ENCODE results near the gene FBXL4. TPM values are rescaled to one million over a fixed set of nuclear protein-coding genes. Genes with fewer than 3 reads are reported as not detected.

The FBXL4 gene
- 10 to 100 TPM; 12.5 to 15.4 TPM for total RNA-seq

DNA sequence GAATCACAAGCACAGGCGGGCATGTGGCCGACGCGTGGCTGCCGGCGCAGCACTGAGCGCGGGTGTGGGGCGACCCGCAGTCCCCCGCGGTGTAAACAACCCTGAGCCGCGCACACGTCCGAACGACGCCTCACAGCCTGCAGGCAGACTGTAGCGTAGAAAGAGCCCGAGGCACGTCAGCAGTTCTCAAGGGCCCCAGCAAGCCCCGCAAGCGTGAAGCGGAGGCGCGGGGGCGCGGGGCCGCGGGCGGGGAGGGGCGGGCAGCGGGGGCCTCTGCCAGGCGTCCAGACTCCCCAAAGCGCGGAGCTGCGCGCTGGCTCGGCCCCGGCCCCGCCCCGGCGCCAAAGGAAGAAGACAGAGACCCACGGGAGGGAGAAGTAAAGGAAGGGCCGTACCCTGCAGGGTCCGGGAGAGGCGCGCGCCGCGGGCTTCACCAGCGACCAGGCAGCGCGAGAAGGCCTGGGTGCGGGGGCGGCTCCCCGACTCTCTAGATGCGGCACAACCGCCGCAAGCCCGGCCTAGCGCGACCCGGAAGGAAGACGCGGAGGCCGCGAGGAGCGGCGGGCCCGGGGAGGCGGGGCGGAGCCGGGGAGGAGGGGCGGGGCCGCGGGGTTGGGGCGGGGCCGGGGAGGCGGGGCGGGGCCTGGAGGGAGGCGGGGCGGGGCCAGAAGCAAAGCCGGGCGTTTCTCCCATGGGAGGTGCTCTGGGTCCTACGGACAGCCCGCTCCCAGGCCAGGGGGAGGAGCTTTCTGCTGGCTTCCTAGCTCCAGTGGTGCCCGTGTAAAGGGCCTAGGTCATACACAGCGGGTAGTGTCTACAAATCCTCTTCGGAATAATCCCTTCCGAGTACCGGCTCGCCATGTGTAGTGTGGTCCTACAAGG is at the start of gene FBXL4:
Gene FBXL4 (minus strand): TSS at position 536 of the 882 bp plus-strand sequence. CDS start 20,958 bp downstream, outside the sequence.
- peak; percentile 84 for DNase-seq
- Mint-ChIP-seq H3K4me1 (peaks cover 21% of the 10 kb centered on the region), H3K4me3 (peak within 1 kb of the TSS; percentile 91), H3K27me3 (peaks cover 24% of the 10 kb centered on the region), H3K9me3 (peaks cover under 1% of the 10 kb centered on the region), H3K27ac (peak within 1 kb of the TSS; percentile 91), H3K36me3 (peaks cover 7% of the 10 kb centered on the region)
- POLR2A ChIA-PET = no interaction called here
- ATAC-seq (ENCODE audit: low read depth) = peak; percentile 87

DNA sequence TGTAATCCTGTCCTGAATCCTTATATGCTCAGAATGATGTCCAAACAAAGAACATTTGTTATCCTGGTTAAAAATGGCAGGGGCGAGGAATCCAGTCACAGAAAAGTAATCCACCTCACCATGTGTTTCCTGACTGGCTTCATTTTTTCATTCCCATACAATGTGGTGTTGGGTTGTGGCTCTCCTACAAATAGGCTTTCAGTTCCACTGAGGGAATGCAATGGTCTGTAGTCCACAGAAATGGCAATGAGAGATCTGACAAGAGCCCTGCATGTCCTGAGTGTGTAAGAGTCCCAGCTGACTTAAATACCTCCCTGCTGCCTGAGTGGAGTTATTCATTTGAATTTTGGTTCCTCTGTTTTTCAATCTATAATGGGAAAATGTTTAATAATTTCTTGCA is 47.4 kb upstream of the FBXL4 start:
- no peak overlapping the region for H3K27ac Mint-ChIP-seq
- DNase-seq = no peak
- ATAC-seq (ENCODE audit: low read depth) = no peak
- peaks cover 14% of the 10 kb centered on the region for H3K27me3 Mint-ChIP-seq
- H3K9me3 Mint-ChIP-seq = no peaks in the 10 kb centered on the region
- H3K4me1 Mint-ChIP-seq = no peaks in the 10 kb centered on the region
- no peaks in the 10 kb centered on the region for H3K36me3 Mint-ChIP-seq
- POLR2A ChIA-PET = no interaction called here
- H3K4me3 Mint-ChIP-seq = no peak overlapping the region

DNA sequence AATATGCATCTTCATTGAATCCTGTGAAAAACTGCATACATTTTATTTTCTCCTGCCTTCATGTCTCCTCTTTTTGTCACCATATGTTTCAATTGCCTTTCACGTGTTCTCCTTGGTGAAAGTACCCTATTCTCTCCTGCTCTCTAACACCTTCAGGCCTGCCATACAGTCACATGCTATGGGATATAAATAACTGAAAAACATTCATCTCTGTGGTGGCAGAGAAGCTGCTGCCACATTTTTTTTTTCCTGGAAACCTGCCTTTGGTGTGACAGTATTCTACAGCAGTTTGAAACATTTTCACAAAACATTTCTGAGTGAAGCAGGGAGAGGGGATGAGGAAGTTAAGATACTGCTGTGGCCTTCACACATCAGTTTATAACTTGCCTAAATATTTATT is 44.8 kb upstream of the FBXL4 start:
- Mint-ChIP-seq H3K36me3 (no peaks in the 10 kb centered on the region), H3K4me1 (no peaks in the 10 kb centered on the region), H3K9me3 (no peaks in the 10 kb centered on the region), H3K4me3 (no peak overlapping the region), H3K27me3 (peaks cover 20% of the 10 kb centered on the region), H3K27ac (no peak overlapping the region)
- POLR2A ChIA-PET = no interaction called here
- no peak for DNase-seq
- ATAC-seq (ENCODE audit: low read depth) = no peak

DNA sequence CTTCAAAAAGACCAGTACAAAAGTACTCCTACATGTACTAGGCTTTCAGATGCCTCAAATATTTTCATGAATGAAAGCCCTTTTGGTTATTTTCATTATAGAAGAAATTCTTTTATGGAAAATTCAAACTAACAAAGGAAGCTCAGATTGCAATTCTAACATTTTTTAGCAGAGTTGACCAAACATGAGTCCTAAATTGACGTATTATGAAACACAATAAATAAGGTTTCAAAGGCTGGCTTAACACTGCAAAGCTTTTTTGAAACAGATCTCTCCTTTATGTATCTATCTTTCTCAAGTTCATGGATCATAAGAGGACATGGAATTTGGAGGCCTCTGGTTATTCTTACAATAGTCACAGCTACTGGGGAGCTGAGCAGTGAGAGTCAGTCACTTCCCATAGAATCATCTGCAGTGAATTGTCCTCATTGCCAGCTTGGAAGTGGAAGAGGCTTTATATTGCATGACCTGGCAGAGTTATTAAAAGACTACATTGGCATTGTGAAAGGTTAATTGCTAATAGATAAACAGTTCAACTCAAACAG is 38.4 kb upstream of the FBXL4 start:
- POLR2A ChIA-PET = no interaction called here
- H3K4me3 Mint-ChIP-seq = no peak overlapping the region
- no peaks in the 10 kb centered on the region for H3K9me3 Mint-ChIP-seq
- H3K27ac Mint-ChIP-seq = no peak overlapping the region
- no peaks in the 10 kb centered on the region for H3K4me1 Mint-ChIP-seq
- peaks cover 19% of the 10 kb centered on the region for H3K27me3 Mint-ChIP-seq
- ATAC-seq (ENCODE audit: low read depth) (no peak), DNase-seq (no peak)
- no peaks in the 10 kb centered on the region for H3K36me3 Mint-ChIP-seq

DNA sequence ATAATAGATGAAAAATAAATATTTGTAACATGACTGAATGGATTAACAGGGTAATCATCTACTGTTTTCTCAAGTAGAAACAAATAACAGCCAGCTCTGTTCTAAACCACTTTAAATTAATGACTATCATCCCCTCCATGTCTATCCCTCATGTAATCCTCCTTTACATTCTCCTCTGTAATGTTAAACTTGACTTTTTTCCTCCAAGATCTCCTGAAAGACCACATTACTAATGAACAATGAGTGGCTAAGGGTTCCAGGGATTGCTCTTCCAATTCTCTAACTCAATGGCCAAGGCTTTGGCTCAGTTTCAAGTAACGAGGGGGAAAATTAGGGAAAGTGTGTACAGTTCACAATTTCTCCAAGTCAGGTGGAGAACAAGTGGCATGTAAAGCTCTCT is 37.6 kb upstream of the FBXL4 start:
- Mint-ChIP-seq H3K27ac (no peak overlapping the region), H3K4me3 (no peak overlapping the region), H3K4me1 (no peaks in the 10 kb centered on the region), H3K27me3 (peaks cover 19% of the 10 kb centered on the region), H3K36me3 (no peaks in the 10 kb centered on the region), H3K9me3 (no peaks in the 10 kb centered on the region)
- POLR2A ChIA-PET = no interaction called here
- DNase-seq (no peak), ATAC-seq (ENCODE audit: low read depth) (no peak)

DNA sequence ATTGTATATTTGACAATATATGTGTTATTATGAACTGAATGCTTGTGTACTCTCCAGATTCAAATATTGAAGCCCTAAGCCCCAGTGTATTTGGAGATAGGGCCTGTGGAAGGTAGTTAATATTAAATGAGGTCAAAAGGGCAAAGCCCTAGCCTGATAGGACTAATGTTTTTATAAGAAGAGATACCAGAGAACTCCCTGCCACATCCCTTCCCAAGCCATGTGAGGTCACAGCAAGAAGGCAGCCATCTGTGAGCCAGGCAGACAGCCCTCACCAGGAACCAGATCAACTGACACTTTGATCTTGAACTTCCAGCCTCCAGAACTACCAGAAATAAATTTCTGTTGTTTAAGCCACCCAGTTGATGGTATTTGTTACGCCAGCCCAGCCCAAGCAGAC is 36.4 kb upstream of the FBXL4 start:
- Mint-ChIP-seq H3K27ac (no peak overlapping the region), H3K4me3 (no peak overlapping the region), H3K27me3 (peaks cover 17% of the 10 kb centered on the region), H3K9me3 (no peaks in the 10 kb centered on the region), H3K36me3 (no peaks in the 10 kb centered on the region), H3K4me1 (no peaks in the 10 kb centered on the region)
- ATAC-seq (ENCODE audit: low read depth) = no peak
- POLR2A ChIA-PET = no interaction called here
- DNase-seq = no peak

DNA sequence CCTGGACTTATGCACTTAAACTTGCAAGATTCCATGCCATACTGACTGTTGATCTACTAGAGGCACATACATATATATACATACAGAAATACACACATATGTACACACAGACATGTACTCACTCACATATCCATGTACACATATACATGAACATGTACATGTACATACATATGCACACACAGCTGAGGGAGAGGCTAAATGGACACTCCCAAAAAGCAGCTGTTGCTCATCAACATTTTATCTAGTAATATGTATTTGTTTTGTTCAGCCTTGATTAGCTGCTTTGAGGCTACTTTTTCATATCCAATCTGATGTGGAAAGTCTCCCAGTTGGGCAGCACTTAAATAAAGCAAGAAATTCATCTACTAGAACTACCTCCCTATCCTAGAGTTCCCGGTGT is 33.7 kb upstream of the FBXL4 start:
- peaks cover 10% of the 10 kb centered on the region for H3K27me3 Mint-ChIP-seq
- DNase-seq (no peak), ATAC-seq (ENCODE audit: low read depth) (no peak)
- no peaks in the 10 kb centered on the region for H3K36me3 Mint-ChIP-seq
- H3K4me1 Mint-ChIP-seq = no peaks in the 10 kb centered on the region
- H3K9me3 Mint-ChIP-seq = no peaks in the 10 kb centered on the region
- H3K4me3 Mint-ChIP-seq = no peak overlapping the region
- no peak overlapping the region for H3K27ac Mint-ChIP-seq
- POLR2A ChIA-PET = no interaction called here

DNA sequence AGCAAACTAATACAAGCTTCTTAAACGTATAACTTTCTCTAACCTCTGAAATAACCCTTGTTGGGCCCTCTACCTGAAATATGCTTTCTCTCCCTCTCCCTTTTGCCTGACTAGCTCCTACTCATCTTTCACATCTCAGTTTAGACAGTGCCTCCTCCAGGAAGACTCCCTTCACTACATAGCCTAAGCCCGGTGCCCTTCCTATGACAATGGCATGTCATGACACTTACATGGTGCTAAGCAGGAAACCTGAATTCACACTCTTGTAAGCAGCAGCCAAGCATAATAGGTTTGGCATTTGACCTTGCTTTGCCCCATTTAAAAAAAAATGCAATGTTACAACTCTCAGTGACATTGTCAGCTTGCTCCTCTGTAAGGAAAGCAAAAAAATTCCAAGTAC is 33.1 kb upstream of the FBXL4 start:
- H3K27ac Mint-ChIP-seq = no peak overlapping the region
- POLR2A ChIA-PET = no interaction called here
- ATAC-seq (ENCODE audit: low read depth) (no peak), DNase-seq (no peak)
- no peak overlapping the region for H3K4me3 Mint-ChIP-seq
- H3K4me1 Mint-ChIP-seq = no peaks in the 10 kb centered on the region
- no peaks in the 10 kb centered on the region for H3K36me3 Mint-ChIP-seq
- peaks cover 12% of the 10 kb centered on the region for H3K27me3 Mint-ChIP-seq
- H3K9me3 Mint-ChIP-seq = no peaks in the 10 kb centered on the region

DNA sequence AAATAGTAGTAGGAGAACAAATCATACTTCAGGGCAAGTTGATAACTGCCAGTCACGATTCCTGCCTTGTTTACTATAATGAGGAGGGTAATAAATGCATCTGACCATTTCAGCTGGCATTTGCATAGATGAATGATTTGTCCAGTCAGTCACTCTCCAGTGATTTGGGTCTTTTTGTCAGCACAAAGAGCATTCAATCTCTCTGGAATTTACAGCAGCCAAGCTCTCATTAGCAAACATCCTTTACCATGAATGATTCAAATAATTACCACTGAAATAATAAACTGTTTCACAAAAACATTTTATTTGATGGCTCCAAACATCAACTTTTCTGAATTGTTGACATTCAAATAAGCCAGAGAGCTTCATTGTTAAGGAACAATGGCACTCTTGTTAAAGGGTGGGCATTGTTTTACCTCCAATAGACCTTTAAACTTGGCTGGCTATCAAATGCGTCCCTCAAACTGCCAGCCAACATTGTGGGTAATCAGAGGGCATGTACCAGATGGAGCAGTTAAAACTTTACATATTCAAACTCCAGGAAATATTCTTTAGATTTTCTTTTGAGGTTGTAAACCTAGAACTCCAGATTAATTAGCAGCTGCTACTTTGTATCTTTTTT is 30.0 kb upstream of the FBXL4 start:
- no peaks in the 10 kb centered on the region for H3K4me1 Mint-ChIP-seq
- peaks cover 2% of the 10 kb centered on the region for H3K27me3 Mint-ChIP-seq
- no peak overlapping the region for H3K27ac Mint-ChIP-seq
- DNase-seq (no peak), ATAC-seq (ENCODE audit: low read depth) (no peak)
- no peaks in the 10 kb centered on the region for H3K9me3 Mint-ChIP-seq
- H3K36me3 Mint-ChIP-seq = no peaks in the 10 kb centered on the region
- POLR2A ChIA-PET = no interaction called here
- H3K4me3 Mint-ChIP-seq = no peak overlapping the region

DNA sequence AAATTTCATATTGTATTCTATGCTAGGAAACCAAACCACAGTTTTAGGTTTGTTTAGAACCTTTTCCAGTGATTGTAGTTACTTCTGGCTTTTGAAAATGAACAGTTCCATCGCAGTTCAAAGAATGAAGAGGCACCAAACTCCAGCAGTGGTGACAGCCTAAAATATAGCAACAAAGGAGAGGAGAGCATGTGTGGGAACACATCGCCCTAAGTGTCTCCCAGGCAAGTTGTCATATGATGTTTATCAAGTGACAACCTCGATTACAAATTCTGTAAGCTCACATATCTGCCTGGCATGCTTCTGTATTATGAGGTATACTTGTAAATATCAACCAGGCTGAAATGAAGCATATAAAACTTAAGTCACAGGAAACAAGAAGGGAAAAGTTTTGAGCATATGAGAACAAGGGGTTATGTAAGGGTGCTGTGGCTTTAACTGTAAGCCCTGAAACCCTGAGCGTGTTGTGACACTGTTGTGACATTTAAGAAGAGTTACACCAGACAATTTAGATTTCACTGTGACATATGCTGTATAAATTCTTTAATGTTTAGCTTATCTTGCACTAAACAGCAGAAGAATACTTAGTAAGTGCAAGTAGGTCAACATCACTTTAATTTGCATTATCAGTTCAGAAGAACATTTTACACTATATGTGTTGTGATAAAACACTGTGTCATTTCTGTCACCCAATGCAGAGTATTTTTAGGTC is 29.1 kb upstream of the FBXL4 start:
- Mint-ChIP-seq H3K36me3 (no peaks in the 10 kb centered on the region), H3K9me3 (no peaks in the 10 kb centered on the region), H3K27ac (no peak overlapping the region), H3K4me3 (no peak overlapping the region), H3K27me3 (peaks cover 2% of the 10 kb centered on the region), H3K4me1 (no peaks in the 10 kb centered on the region)
- ATAC-seq (ENCODE audit: low read depth) = no peak
- POLR2A ChIA-PET = no interaction called here
- no peak for DNase-seq

DNA sequence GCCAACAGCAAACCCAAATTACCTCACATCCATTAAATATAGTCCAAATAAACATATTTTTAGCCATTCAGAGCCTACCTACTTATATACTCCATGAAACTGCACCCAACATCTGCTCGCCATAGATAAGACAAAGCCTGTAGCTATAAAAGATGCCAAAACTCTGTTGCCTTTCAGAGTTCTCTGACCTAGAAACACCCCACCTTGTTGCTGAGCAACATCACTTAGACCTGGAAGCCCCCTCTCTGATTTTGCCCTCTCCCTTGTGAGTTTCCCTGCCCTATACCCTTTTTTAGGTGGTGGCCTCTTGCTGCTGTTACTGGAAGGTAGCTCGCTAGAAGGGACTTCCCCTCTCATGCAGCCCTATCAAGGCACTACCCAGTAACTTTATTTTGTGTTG is 27.7 kb upstream of the FBXL4 start:
- Mint-ChIP-seq H3K9me3 (no peaks in the 10 kb centered on the region), H3K4me3 (no peak overlapping the region), H3K27ac (no peak overlapping the region), H3K36me3 (no peaks in the 10 kb centered on the region), H3K4me1 (no peaks in the 10 kb centered on the region), H3K27me3 (peaks cover 2% of the 10 kb centered on the region)
- DNase-seq (no peak), ATAC-seq (ENCODE audit: low read depth) (no peak)
- POLR2A ChIA-PET = no interaction called here

DNA sequence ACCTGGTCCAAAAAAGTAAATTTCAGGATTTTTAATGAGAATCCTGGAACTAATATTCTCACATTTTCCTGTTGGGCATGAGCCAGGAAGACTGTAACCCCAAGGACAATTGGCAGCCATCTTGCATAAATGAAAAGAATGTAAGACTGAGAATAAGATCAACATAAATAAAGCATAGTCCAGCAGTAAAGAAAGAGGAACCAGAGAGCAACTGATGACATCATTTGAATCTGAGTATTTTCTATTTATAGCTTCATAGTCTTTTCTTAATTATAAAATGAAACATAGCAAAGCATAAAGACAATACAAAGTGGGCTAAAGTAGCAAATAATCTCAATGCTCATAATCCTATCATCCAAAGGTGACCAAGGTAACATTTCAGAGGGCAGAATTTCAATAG is 26.6 kb upstream of the FBXL4 start:
- POLR2A ChIA-PET = no interaction called here
- H3K4me1 Mint-ChIP-seq = no peaks in the 10 kb centered on the region
- ATAC-seq (ENCODE audit: low read depth) = no peak
- H3K4me3 Mint-ChIP-seq = no peak overlapping the region
- peaks cover 2% of the 10 kb centered on the region for H3K27me3 Mint-ChIP-seq
- H3K36me3 Mint-ChIP-seq = no peaks in the 10 kb centered on the region
- H3K27ac Mint-ChIP-seq = no peak overlapping the region
- no peaks in the 10 kb centered on the region for H3K9me3 Mint-ChIP-seq
- no peak for DNase-seq

DNA sequence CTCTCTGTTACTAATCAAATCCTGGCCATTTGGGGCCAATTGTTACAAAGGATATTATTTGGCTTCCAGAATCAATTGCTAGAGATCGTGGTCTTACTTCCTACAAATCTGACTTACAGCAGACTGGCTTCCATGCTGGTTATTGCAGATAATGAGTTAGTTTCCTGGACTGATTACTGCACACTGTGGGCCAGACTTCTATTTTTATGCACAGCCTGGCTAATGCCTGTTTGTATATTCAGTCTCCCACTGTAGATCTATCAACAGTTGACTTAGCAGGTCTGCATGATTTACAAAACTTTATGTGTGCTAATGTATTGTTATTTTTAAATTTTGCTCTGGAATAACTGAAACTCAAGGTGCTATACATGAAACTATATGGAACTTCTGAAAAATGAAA is 25.8 kb upstream of the FBXL4 start:
- no peak for DNase-seq
- POLR2A ChIA-PET = no interaction called here
- Mint-ChIP-seq H3K4me1 (no peaks in the 10 kb centered on the region), H3K27me3 (peaks cover 2% of the 10 kb centered on the region), H3K4me3 (no peak overlapping the region), H3K36me3 (no peaks in the 10 kb centered on the region), H3K9me3 (peaks cover 2% of the 10 kb centered on the region), H3K27ac (no peak overlapping the region)
- ATAC-seq (ENCODE audit: low read depth) = no peak

DNA sequence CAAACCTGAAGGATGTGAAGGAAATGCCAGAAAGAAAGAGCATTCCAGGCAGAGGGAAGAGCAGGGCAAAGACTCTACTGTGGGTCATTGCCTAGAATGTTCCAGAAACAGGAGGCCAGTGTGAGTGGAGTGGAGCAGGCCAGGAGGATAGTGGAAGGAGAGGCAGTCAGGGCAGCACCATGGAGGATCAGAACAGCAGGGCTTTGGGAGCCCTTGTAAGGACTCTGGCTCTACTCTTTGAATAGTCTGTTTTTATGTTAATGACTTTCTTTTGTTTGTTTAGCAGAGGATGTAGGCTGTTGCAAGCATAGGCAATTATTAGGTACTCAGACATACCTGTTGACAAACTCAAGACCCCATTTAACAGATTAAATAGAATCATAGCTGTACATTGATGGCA is 23.6 kb upstream of the FBXL4 start:
- no peak for ATAC-seq (ENCODE audit: low read depth)
- POLR2A ChIA-PET = no interaction called here
- no peak overlapping the region for H3K4me3 Mint-ChIP-seq
- H3K27ac Mint-ChIP-seq = no peak overlapping the region
- H3K27me3 Mint-ChIP-seq = peaks cover 2% of the 10 kb centered on the region
- H3K4me1 Mint-ChIP-seq = no peaks in the 10 kb centered on the region
- no peaks in the 10 kb centered on the region for H3K36me3 Mint-ChIP-seq
- H3K9me3 Mint-ChIP-seq = peaks cover 2% of the 10 kb centered on the region
- no peak for DNase-seq

Measured in activated naive CD8-positive, alpha-beta T cell treated with anti-CD3 and anti-CD28 coated beads, Interleukin-2, amount 10 ng/mL, durations not matched to agents 7 days and 5 days (primary cell).